HepG2 (cell line): ENCODE measurements around the gene TYW1B. TPM values are rescaled to one million over a fixed set of nuclear protein-coding genes. Genes with fewer than 3 reads are reported as not detected.
A peak's percentile ranks its signal among the peaks of the same experiment; 100 is the strongest.
"Not testable (repeated sequence)": the region's sequence is repeated elsewhere in the genome, so short reads cannot be mapped to it uniquely, and the experiment has no call there.

Source experiments
- ATAC-seq: fragments of 200-7000 bp; cut with Tn5 transposase; 3 replicates; pipeline ENCODE4 v1.9.1; 2020; ENCODE audit warnings: mild to moderate bottlenecking, moderate library complexity
- BruUV-seq: library from RNA; stranded (reverse); fragments of 400-500 nt; replicated peaks from 2 replicates; lab custom pipeline; 2021; lab: Mats Ljungman, UMichigan
- CTCF ChIA-PET: fragments of 300-600 bp; formaldehyde crosslinking; extraction: SDS; loops from one replicate; lab custom pipeline; 2021; ENCODE audit warnings: low total read pairs, inconsistent platforms, low intra/inter-chr PET ratio; lab: Yijun Ruan, JAX
- POLR2A ChIA-PET: fragments of 350-600 bp; sonication (Branson Sonifier 250); formaldehyde crosslinking; loops from one replicate; lab custom pipeline; 2020; ENCODE audit warnings: antibody characterized with exemption, inconsistent platforms; lab: Yijun Ruan, JAX
- DNase-seq: peaks from one replicate; pipeline ENCODE4 v3.0.0-alpha.2; 2015; ENCODE audit warnings: low spot score
- FAIRE-seq: peaks from 3 replicates; lab custom pipeline; 2011; peaks lifted over from hg19 to GRCh38; lab: Jason Lieb, UNC
- H2AFZ ChIP-seq: one replicate; pipeline ENCODE4 v1.6.1; 2011; ENCODE audit warnings: low read length, inconsistent platforms
- H3K27ac ChIP-seq: fragments of 300-600 bp; 3 replicates; pipeline ENCODE4 v1.8.0; 2011; ENCODE audit warnings: mixed run types, mild to moderate bottlenecking, mixed read lengths, low read length, inconsistent platforms; ENCODE audit not compliant: insufficient read depth; ENCODE audit errors: extremely low read length
- H3K27me3 ChIP-seq, 2 experiments: fragments of 200-600 bp in 1 of 2; 2 replicates in 1 of 2; 3 replicates in 1 of 2; pipeline versions ENCODE4 v1.6.0 to v1.8.0; 2011; ENCODE audit warnings: low read length in 2 of 2, mild to moderate bottlenecking in 2 of 2, moderate library complexity in 2 of 2, inconsistent platforms in 1 of 2; ENCODE audit not compliant: insufficient read depth in 2 of 2, control insufficient read depth in 1 of 2
- H3K36me3 ChIP-seq, 2 experiments: fragments of 200-600 bp in 1 of 2; replicated peaks in 1 of 2; 2 replicates in 1 of 2; 3 replicates in 1 of 2; pipeline versions ENCODE4 v1.5.1 to v1.8.0; 2011; ENCODE audit warnings: low read length in 2 of 2, inconsistent platforms in 1 of 2; ENCODE audit not compliant: insufficient read depth in 2 of 2, control insufficient read depth in 1 of 2
- H3K4me1 ChIP-seq: 2 replicates; pipeline ENCODE4 v1.5.1; 2012; ENCODE audit warnings: low read length, inconsistent platforms; ENCODE audit not compliant: insufficient read depth
- H3K4me2 ChIP-seq: 2 replicates; pipeline ENCODE4 v1.6.0; 2011; ENCODE audit warnings: low read depth, low read length, inconsistent platforms
- H3K4me3 ChIP-seq, 3 experiments: fragments of 200-600 bp in 1 of 3; sonication (generic), shearing (Covaris generic) in 1 of 3; replicated peaks in 1 of 3; 2 replicates each; pipeline ENCODE4 v1.5.1; 2011 to 2016; ENCODE audit warnings: low read length in 3 of 3, inconsistent platforms in 2 of 3, low read depth in 2 of 3, mild to moderate bottlenecking in 2 of 3, control low read depth in 1 of 3, mixed read lengths in 1 of 3; ENCODE audit not compliant: insufficient read depth in 1 of 3
- H3K79me2 ChIP-seq: one replicate; pipeline ENCODE4 v1.6.1; 2011; ENCODE audit warnings: low read length, inconsistent platforms; ENCODE audit not compliant: insufficient read depth
- H3K9ac ChIP-seq: 2 replicates; pipeline ENCODE4 v1.6.0; 2011; ENCODE audit warnings: mild to moderate bottlenecking, low read depth, low read length, inconsistent platforms; ENCODE audit not compliant: insufficient read depth
- H3K9me3 ChIP-seq: 2 replicates; pipeline ENCODE4 v1.5.1; 2012; ENCODE audit warnings: mild to moderate bottlenecking, low read length
- H4K20me1 ChIP-seq: 2 replicates; pipeline ENCODE4 v1.6.0; 2011; ENCODE audit warnings: inconsistent platforms, mild to moderate bottlenecking, low read length, moderate library complexity; ENCODE audit not compliant: insufficient read depth
- MAFF ChIP-seq: IDR thresholded peaks from 2 replicates; pipeline ENCODE4 v1.6.1; 2011; ENCODE audit warnings: low read depth, low read length, improper control_type of control experiment
- MAFK ChIP-seq, 2 experiments: IDR thresholded peaks in 1 of 2; conservative IDR thresholded peaks in 1 of 2; 2 replicates each; pipeline ENCODE4 v1.6.1; 2011; ENCODE audit warnings: improper control_type of control experiment in 2 of 2, low read length in 2 of 2
- WGBS: methylation state at CpG from one replicate; pipeline ENCODE4 v1.1.6; 2017; ENCODE audit warnings: low lambda C conversion rate; 5-methylcytosine and 5-hydroxymethylcytosine counted together
- in situ Hi-C: cut with HindIII; loops from 2 replicates; pipeline ENCODE4 v1.10.0; 2017; ENCODE audit warnings: low pct_unique_long_range_greater_than_20kb; ENCODE audit not compliant: extremely low pct_ligation_motif_present
- intact Hi-C: fragments of 100-400 bp; cut with micrococcal nuclease; formaldehyde crosslinking; loops from one replicate; pipeline ENCODE4 v1.10.0; 2022; ENCODE audit not compliant: unreplicated experiment
- polyA plus RNA-seq, 8 experiments: library from polyadenylated mRNA; depleted of rRNA in 3 of 8; stranded (reverse) in 7 of 8; unstranded in 1 of 8; fragments of >200 nt; fragmentation: Illumina TruSeq in 4 of 8; extraction: Trizol in 4 of 8; gene quantifications; 2 replicates each; pipeline versions ENCODE4 v1.2.1 to v1.2.3, GENCODE V29; 2011 to 2016; ENCODE audit warnings: low read depth in 4 of 8, missing spikeins in 1 of 8, mixed read lengths in 1 of 8; ENCODE audit not compliant: insufficient read depth in 1 of 8
- total RNA-seq, 5 experiments: library from RNA; depleted of rRNA; stranded (reverse); fragments of >200 nt; fragmentation: Illumina TruSeq; extraction: Trizol; gene quantifications; 2 replicates each; pipeline ENCODE4 v1.2.3, GENCODE V29; 2016; ENCODE audit warnings: low read depth in 1 of 5

TYW1B gene
- total and polyA plus RNA-seq, 2 of the 13 experiments (the other 11 are each of a cell fraction or from before 2014, with no cell fraction given): 2.0 to 5.5 TPM

- H3K4me2 ChIP-seq, H4K20me1 ChIP-seq, intact Hi-C loops, ATAC-seq, H3K27ac ChIP-seq, H3K36me3 ChIP-seq, H3K79me2 ChIP-seq, H3K4me3 ChIP-seq, H3K4me1 ChIP-seq, H3K9me3 ChIP-seq, H2AFZ ChIP-seq, FAIRE-seq: not testable (repeated sequence)
- TF ChIP-seq MAFF: peak; percentile 95
- peak; percentile 86 to 92 for TF ChIP-seq MAFK (conservative IDR thresholded peaks at IDR 0.05 in 1 of 2, IDR thresholded peaks at IDR 0.05 in 1 of 2; ENCODE audit: low read length in 2 of 2)
- TF ChIP-seq, all 625 proteins: peak for 2; not testable (repeated sequence) for 623
- H3K27me3 ChIP-seq, POLR2A ChIA-PET, H3K9ac ChIP-seq, BruUV-seq, in situ Hi-C loops, DNase-seq, CTCF ChIA-PET: not testable (repeated sequence)
- 100% methylated on average over 1 of the region's 1 CpG for WGBS
Measured at GRCh38 chr7:72700548-72700947, 127.5 kb downstream of the TYW1B start.

- H3K4me2 ChIP-seq, DNase-seq, FAIRE-seq, H3K4me1 ChIP-seq, H3K9me3 ChIP-seq, intact Hi-C loops, H3K27me3 ChIP-seq, ATAC-seq, CTCF ChIA-PET, POLR2A ChIA-PET, H3K79me2 ChIP-seq, H2AFZ ChIP-seq, H3K36me3 ChIP-seq, in situ Hi-C loops, BruUV-seq, H3K4me3 ChIP-seq, H4K20me1 ChIP-seq, H3K9ac ChIP-seq, H3K27ac ChIP-seq: not testable (repeated sequence)
- WGBS: 100% methylated on average over 1 of the region's 1 CpG
Measured at GRCh38 chr7:72697066-72697465, 130.9 kb downstream of the TYW1B start.

- BruUV-seq, DNase-seq, H3K27ac ChIP-seq, in situ Hi-C loops, H2AFZ ChIP-seq, H3K9me3 ChIP-seq, H3K4me1 ChIP-seq, H3K36me3 ChIP-seq, POLR2A ChIA-PET, intact Hi-C loops, CTCF ChIA-PET, H3K79me2 ChIP-seq, H3K27me3 ChIP-seq, H4K20me1 ChIP-seq, ATAC-seq, H3K4me3 ChIP-seq, H3K9ac ChIP-seq, H3K4me2 ChIP-seq: not testable (repeated sequence)
- FAIRE-seq: peak; percentile 64
- 43% methylated on average over 2 of the region's 2 CpGs for WGBS
Measured at GRCh38 chr7:72696643-72697042, 131.4 kb downstream of the TYW1B start.

- H3K4me1 ChIP-seq, H3K4me2 ChIP-seq, BruUV-seq, ATAC-seq, H3K27ac ChIP-seq, H2AFZ ChIP-seq, H3K27me3 ChIP-seq, POLR2A ChIA-PET, in situ Hi-C loops, H3K4me3 ChIP-seq, H3K9ac ChIP-seq, H3K79me2 ChIP-seq, CTCF ChIA-PET, intact Hi-C loops, FAIRE-seq, H3K9me3 ChIP-seq, H4K20me1 ChIP-seq, DNase-seq, H3K36me3 ChIP-seq: not testable (repeated sequence)
- 97% methylated on average over 8 of the region's 8 CpGs for WGBS
Measured at GRCh38 chr7:72695482-72695881, 132.5 kb downstream of the TYW1B start.
